Neural cell (in vitro differentiated cells): Measurements from ENCODE around the gene KLRC2.

ENCODE experiments used
- EP300 ChIP-seq: fragments of 450-650 bp; conservative IDR thresholded peaks from 2 replicates; pipeline ENCODE4 v1.6.1; 2014; ENCODE audit warnings: antibody characterized with exemption, mild to moderate bottlenecking, moderate library complexity; ENCODE audit not compliant: poor library complexity, severe bottlenecking
- EZH2 ChIP-seq: fragments of 200-600, 300-800 bp; shearing (Covaris generic), sonication (generic); IDR thresholded peaks from 2 replicates; pipeline ENCODE4 v1.6.1; 2014; ENCODE audit warnings: antibody characterized with exemption, low read length, borderline replicate concordance, mild to moderate bottlenecking; ENCODE audit not compliant: insufficient read depth, poor library complexity, severe bottlenecking
- POLR2AphosphoS5 ChIP-seq: IDR thresholded peaks from 2 replicates; pipeline ENCODE4 v1.6.1; 2012
- SMC3 ChIP-seq: fragments of 450-650 bp; conservative IDR thresholded peaks from 2 replicates; pipeline ENCODE4 v1.6.1; 2014; ENCODE audit warnings: antibody characterized with exemption, mild to moderate bottlenecking, moderate library complexity; ENCODE audit not compliant: poor library complexity
- TAF1 ChIP-seq: IDR thresholded peaks from 2 replicates; pipeline ENCODE4 v1.6.1; 2012; ENCODE audit warnings: low read depth
- TF ChIP-seq, protein P1 (sequence below): fragments of 450-650 bp; IDR thresholded peaks from 2 replicates; pipeline ENCODE4 v1.5.1; 2014; ENCODE audit warnings: antibody characterized with exemption, mild to moderate bottlenecking, moderate library complexity; ENCODE audit not compliant: poor library complexity, severe bottlenecking
- TF ChIP-seq, protein P2 (sequence below): IDR thresholded peaks from 2 replicates; pipeline ENCODE4 v1.6.1; 2012; ENCODE audit warnings: borderline replicate concordance

DNA sequence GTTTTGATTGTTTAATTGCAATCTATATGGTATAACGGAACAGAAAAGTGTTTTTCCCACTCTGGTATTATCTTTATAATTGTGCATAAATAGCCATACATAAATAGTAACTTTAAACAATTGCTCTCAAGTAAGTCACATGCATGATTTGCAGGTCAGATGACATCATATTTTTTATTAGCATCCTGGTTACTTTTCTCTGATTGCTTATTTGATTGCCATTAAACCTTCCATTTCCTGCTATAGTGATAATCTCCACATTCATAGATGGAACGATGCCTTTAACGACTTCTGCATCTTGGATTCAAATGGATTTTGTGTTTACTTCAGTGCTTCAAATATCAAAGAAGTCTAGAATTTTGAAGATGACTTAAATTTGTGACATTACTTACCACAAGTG, 42.5 kb downstream of the KLRC2 start:
- TF ChIP-seq, protein P1, sequence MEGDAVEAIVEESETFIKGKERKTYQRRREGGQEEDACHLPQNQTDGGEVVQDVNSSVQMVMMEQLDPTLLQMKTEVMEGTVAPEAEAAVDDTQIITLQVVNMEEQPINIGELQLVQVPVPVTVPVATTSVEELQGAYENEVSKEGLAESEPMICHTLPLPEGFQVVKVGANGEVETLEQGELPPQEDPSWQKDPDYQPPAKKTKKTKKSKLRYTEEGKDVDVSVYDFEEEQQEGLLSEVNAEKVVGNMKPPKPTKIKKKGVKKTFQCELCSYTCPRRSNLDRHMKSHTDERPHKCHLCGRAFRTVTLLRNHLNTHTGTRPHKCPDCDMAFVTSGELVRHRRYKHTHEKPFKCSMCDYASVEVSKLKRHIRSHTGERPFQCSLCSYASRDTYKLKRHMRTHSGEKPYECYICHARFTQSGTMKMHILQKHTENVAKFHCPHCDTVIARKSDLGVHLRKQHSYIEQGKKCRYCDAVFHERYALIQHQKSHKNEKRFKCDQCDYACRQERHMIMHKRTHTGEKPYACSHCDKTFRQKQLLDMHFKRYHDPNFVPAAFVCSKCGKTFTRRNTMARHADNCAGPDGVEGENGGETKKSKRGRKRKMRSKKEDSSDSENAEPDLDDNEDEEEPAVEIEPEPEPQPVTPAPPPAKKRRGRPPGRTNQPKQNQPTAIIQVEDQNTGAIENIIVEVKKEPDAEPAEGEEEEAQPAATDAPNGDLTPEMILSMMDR, result no peak
- TF ChIP-seq SMC3 (no peak), EZH2 (no peak), POLR2AphosphoS5 (no peak), EP300 (no peak), TAF1 (no peak)
- TF ChIP-seq, protein P2, sequence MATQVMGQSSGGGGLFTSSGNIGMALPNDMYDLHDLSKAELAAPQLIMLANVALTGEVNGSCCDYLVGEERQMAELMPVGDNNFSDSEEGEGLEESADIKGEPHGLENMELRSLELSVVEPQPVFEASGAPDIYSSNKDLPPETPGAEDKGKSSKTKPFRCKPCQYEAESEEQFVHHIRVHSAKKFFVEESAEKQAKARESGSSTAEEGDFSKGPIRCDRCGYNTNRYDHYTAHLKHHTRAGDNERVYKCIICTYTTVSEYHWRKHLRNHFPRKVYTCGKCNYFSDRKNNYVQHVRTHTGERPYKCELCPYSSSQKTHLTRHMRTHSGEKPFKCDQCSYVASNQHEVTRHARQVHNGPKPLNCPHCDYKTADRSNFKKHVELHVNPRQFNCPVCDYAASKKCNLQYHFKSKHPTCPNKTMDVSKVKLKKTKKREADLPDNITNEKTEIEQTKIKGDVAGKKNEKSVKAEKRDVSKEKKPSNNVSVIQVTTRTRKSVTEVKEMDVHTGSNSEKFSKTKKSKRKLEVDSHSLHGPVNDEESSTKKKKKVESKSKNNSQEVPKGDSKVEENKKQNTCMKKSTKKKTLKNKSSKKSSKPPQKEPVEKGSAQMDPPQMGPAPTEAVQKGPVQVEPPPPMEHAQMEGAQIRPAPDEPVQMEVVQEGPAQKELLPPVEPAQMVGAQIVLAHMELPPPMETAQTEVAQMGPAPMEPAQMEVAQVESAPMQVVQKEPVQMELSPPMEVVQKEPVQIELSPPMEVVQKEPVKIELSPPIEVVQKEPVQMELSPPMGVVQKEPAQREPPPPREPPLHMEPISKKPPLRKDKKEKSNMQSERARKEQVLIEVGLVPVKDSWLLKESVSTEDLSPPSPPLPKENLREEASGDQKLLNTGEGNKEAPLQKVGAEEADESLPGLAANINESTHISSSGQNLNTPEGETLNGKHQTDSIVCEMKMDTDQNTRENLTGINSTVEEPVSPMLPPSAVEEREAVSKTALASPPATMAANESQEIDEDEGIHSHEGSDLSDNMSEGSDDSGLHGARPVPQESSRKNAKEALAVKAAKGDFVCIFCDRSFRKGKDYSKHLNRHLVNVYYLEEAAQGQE, result no peak
